HG03469 (cell line): ENCODE results near the gene LRMDA.

Experiments
- ATAC-seq: cut with Tn5 transposase; IDR thresholded peaks from one replicate; pipeline ENCODE4 v1.9.1; 2021; ENCODE audit warnings: mild to moderate bottlenecking, moderate library complexity, moderate number of reproducible peaks; ENCODE audit not compliant: unreplicated experiment

The LRMDA gene

GRCh38 chr10:75959209-75959608, 527.8 kb downstream of the LRMDA start:
- no peak for ATAC-seq

- ATAC-seq = no peak
Measured at GRCh38 chr10:75959912-75960311, 528.5 kb downstream of the LRMDA start.

- no peak for ATAC-seq
Measured at GRCh38 chr10:75962395-75963061, 531.1 kb downstream of the LRMDA start.

GRCh38 chr10:75967491-75967890, 536.1 kb downstream of the LRMDA start:
- ATAC-seq = no peak

- ATAC-seq = no peak
Measured at GRCh38 chr10:75969031-75969430, 537.6 kb downstream of the LRMDA start.

- ATAC-seq = no peak
Measured at GRCh38 chr10:75971402-75972211, 540.2 kb downstream of the LRMDA start.

- ATAC-seq = no peak
Measured at GRCh38 chr10:75972491-75973276, 541.3 kb downstream of the LRMDA start.

GRCh38 chr10:75974080-75974479, 542.7 kb downstream of the LRMDA start:
- ATAC-seq = no peak

GRCh38 chr10:75976681-75977080, 545.3 kb downstream of the LRMDA start:
- ATAC-seq = no peak

- no peak for ATAC-seq
Measured at GRCh38 chr10:75977139-75977538, 545.7 kb downstream of the LRMDA start.

GRCh38 chr10:75978213-75978612, 546.8 kb downstream of the LRMDA start:
- no peak for ATAC-seq

GRCh38 chr10:75980419-75981002, 549.1 kb downstream of the LRMDA start:
- no peak for ATAC-seq

GRCh38 chr10:75982611-75983369, 551.4 kb downstream of the LRMDA start:
- no peak for ATAC-seq

- no peak for ATAC-seq
Measured at GRCh38 chr10:75984067-75984466, 552.6 kb downstream of the LRMDA start.

- no peak for ATAC-seq
Measured at GRCh38 chr10:75987616-75988015, 556.2 kb downstream of the LRMDA start.

GRCh38 chr10:75994357-75995040, 563.1 kb downstream of the LRMDA start:
- ATAC-seq = no peak

- no peak for ATAC-seq
Measured at GRCh38 chr10:75995041-75995430, 563.6 kb downstream of the LRMDA start.

- no peak for ATAC-seq
Measured at GRCh38 chr10:75995720-75996119, 564.3 kb downstream of the LRMDA start.

- ATAC-seq = no peak
Measured at GRCh38 chr10:75999001-75999400, 567.6 kb downstream of the LRMDA start.
